ENCODE data around the gene NCK2.

The NCK2 gene

GRCh38 chr2:105744909-105745853 is at the start of gene NCK2:
Gene NCK2, plus strand, starts transcription at chr2:105744912. Its CDS starts 110,152 bp downstream, at chr2:105855064.
- in situ Hi-C loops (cut with MboI; ENCODE audit: low sequenced_read_pairs): no loop called here

DNA sequence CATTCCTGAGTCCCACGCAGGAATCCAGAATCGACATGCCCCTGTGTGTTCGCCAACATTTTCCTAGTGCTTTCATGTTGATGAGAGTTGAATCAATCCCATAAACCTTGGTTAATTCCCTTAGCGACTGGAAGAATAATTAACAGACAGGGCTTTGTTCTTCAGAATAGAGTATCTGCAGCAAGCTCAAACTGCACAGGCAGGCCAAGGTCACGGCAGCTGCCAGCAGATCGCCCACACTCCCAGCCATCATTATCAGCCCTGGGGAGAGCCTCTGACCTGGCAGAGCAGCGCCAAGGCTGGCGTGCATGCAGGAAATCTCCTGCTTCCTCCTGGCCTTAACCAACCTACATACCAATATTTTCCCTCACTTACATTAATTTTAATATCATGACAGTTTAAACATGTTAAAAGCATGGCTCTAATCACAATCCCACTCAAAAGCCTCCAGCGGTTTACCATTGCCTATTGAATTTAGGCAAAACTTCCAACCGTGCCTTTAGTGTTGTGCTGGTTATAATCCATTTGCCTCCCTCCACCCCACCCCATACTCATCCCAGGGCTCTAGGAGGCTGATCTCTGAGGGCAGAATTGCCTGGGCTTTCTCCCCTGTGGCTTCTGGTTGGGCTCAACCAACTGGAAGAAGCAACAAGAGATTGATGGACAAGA is 46.8 kb upstream of the NCK2 start:
- in situ Hi-C loops (cut with MboI; ENCODE audit: low sequenced_read_pairs): no loop called here

DNA sequence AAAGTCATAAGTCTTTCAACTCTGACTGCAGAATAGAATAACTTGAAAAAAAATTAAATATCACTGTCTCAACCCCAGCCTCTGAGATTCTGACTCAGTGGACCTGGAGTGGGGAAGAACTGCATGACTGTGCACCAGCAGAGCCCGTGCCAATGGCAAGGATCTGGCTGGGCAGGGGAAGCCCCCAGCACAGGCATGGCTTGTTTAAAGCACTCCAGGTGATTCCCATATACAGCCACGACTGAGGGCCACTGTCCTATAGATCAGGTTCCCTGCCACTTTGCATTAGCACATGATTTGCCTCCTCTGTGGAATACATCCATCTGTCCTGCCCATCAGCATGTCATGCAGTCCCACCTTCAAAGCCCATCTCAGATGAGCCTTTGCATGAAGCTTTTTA is 45.9 kb upstream of the NCK2 start:
- in situ Hi-C loops (cut with MboI; ENCODE audit: low sequenced_read_pairs): no loop called here

DNA sequence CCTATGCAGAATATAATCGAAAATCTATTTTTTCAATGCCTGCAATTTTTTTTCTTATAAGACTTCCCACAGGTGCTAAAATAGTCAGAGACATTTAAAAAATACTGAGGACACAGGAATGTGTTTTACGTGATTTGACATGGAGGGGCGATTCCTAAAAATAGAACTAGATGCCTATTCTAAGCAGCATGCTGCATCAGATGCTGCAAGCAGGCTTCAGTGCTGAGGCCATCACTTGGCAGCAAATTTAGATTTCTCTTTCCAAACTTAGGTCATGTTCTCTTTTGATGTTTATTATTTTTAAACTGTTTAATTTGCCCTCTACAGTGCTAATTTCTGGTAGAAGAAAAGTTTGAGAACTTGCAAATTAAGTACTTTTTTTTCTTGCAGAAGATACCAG is 43.7 kb upstream of the NCK2 start:
- in situ Hi-C loops (cut with MboI; ENCODE audit: low sequenced_read_pairs): no loop called here

DNA sequence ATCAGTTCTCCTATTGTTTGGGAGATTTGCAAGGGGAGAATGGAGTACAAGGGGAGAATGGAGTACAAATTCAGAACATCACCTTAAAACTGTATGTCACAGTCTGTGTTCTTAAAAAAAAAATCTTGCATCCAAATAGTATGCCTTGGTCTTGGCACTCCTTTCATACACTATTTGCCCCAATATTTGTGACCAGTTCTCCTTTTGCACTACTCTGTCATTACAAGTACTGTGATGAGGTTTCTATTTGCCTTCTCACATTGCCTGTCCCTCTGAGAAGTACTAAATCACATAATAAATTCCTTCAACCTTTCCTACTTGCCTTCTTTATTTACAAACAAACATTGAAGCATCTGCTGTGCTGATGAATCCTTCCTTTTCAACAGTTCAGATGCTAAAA is 36.0 kb upstream of the NCK2 start:
- in situ Hi-C loops (cut with MboI; ENCODE audit: low sequenced_read_pairs): no loop called here

GRCh38 chr2:105711394-105711793 is 33.3 kb upstream of the NCK2 start:
- in situ Hi-C loops (cut with MboI; ENCODE audit: low sequenced_read_pairs): no loop called here

DNA sequence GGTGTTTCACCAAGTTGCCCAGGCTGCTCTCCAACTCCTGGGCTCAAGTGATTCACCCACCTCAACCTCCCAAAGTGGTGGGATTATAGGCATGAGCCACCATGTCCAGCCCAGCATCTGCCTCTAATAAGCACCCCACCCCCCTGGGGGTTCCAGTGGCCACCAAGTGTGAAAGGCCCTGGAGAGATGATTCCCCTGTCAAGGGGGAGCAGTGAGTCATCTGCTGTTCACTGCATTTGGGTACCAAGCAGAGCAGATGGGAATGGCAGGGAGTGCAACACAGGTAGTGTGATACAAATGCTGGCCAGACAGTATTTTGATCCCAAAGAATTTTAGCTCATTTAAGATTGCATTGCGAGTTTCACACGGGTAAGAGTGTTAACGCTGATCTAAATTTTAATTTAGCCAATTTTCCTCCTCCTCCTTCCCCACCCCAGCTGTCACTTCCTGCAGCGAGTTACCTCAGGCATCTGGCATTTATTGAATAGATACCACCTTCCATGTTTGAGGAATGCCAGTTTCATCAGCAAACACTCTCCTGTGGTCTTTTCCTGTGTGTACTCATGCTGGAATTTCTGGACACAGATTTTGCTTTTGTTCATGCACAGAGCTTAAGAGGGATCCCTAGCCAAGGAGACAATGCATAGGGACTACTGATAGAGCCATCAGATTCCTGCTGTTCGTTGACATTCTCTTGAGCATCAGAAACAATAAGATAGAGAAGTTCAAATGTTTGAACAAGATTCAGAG is 32.4 kb upstream of the NCK2 start:
- in situ Hi-C loops (cut with MboI; ENCODE audit: low sequenced_read_pairs): no loop called here

GRCh38 chr2:105712981-105713596 is 31.6 kb upstream of the NCK2 start:
- in situ Hi-C loops (cut with MboI; ENCODE audit: low sequenced_read_pairs): no loop called here

DNA sequence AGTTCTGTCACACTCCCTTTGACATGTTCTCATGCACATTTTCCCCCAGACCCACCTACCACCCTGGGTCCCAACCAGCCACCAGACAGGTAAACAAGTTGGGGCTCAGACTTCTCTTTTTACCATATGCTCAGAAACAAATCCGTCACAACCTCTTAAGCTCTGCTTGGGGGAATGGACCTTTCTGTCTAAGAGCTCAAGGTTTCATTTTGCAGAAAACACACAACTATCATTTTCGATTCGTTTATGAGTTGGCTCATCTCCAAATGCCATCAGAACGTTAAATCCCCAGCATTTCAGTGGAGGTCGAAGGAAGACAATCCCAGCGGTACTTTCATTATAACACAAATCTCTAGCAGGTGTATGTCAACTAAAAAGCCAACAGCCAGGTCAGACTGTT is 30.6 kb upstream of the NCK2 start:
- in situ Hi-C loops (cut with MboI; ENCODE audit: low sequenced_read_pairs): no loop called here

DNA sequence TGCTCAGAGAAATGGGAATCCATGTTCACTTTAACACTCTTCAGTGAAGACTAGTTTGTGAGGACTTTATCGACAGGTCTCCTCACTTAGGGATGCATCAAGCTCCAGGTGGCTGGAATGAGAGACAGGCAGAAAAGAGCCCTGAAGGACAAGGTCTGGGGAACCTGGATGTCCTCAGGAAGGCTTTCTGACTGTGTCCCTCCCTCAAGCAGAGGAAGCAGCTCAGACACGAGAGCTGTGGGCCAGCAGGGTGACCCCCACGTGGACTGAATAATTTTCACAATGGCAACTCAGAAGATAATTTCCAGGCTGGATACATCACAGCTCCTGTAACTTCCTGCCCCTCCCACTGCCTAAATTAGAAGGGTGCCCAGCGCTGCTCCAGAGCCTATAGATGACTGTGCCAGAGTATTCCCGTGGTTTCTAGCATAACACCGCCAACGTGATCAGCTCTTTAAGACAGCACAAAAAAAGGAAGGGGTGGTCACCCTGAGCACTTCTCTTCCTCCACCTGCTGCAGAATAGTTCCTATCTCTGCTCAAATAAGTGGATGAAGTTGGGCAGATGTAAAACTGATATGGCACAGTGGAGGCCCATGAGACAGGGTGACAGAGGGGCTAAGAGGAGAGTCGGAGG is 25.7 kb upstream of the NCK2 start:
- in situ Hi-C loops (cut with MboI; ENCODE audit: low sequenced_read_pairs): no loop called here

DNA sequence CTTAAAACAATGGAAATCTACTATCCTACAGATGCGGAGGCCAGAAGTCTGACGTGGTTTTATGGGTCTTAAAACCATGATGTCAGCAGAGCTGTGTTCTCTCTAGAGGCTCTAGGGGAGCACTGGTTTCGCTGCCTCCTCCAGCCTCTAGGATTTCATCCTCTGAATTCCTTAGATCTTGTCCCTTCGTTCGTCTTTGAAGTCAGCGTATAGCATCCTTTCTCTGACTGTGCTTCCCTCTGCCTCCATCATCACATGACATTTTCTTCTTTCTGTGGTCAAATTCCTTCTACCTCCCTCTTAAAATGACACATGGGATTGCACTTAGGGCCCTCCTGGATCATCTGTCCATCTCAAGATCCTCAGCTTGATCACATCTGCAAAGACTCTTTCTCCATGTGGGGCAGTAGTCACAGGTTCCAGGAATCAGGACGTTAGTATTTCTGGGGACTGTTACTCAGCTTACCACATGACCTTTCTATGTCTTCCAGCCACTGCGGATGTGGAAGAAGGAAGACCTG is 22.7 kb upstream of the NCK2 start:
- in situ Hi-C loops (cut with MboI; ENCODE audit: low sequenced_read_pairs): no loop called here

DNA sequence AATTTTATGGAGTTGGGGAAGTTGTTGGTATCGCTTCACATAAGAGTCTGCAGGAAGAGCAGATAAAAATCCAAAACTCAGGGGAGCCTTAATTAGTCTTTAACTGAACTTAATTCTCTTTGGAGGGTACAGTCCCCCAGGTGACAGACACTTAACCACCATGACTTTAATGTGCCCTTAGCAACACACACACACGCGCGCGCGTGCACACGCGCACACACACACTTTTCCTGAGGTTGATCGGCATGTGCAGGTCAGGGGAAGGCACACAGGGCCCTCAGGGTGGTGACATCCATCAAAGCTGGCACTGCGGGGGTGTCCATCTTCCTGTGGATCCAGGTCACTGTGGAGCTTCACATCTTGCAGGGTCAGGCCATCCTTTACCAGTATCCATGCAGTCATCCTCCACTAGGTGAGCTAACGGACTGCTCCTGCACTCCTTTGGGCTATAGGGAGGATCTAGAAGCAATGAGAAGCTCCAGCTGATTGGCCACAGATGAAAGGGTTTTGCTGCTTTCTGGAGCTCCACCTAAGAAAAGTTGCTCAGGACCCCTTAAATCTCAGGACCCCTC is 21.9 kb upstream of the NCK2 start:
- in situ Hi-C loops (cut with MboI; ENCODE audit: low sequenced_read_pairs): no loop called here

- in situ Hi-C loops (cut with MboI; ENCODE audit: low sequenced_read_pairs): no loop called here
Observed at GRCh38 chr2:105723431-105723830, 21.3 kb upstream of the NCK2 start.

DNA sequence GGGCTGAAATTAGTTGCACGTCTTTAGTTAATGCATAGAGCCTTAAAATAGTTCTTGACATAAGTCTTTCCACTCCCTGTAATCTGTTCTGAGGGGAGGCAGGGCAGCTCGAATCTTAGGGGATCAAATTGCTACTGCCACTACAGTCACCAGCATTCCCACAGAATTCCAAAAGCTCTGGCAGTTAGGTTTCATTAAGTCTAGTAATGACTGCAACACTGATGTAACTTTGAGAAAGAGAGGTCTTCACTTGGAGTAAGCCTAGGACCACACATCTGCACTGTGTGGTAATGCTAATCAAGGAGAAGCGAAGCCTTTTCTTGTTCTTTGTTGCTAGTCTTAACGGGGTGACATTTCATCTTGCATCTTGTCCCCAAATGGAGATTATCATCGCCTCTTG is 19.3 kb upstream of the NCK2 start:
- in situ Hi-C loops (cut with MboI; ENCODE audit: low sequenced_read_pairs): no loop called here

DNA sequence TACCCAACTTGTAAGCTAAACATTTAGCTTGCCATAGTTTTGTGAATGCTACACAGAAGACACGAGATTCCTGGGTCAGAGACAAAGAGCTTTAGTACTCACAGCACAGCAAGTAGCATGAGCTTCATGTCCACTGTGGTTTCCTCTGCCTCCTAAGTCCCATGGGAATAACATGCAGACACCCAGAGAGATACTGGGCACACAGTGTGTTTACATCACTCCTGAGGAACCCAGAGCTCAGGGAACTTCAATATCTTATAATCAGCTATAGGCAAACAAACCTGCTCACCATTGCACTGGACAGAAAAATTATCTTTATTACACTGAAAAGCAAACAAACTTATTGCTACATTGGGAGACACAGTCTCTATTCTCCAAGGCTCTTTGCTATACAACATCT is 14.5 kb upstream of the NCK2 start:
- in situ Hi-C loops (cut with MboI; ENCODE audit: low sequenced_read_pairs): no loop called here

GRCh38 chr2:105731511-105731910 is 13.2 kb upstream of the NCK2 start:
- in situ Hi-C loops (cut with MboI; ENCODE audit: low sequenced_read_pairs): no loop called here

- in situ Hi-C loops (cut with MboI; ENCODE audit: low sequenced_read_pairs): no loop called here
Observed at GRCh38 chr2:105732101-105732500, 12.6 kb upstream of the NCK2 start.

DNA sequence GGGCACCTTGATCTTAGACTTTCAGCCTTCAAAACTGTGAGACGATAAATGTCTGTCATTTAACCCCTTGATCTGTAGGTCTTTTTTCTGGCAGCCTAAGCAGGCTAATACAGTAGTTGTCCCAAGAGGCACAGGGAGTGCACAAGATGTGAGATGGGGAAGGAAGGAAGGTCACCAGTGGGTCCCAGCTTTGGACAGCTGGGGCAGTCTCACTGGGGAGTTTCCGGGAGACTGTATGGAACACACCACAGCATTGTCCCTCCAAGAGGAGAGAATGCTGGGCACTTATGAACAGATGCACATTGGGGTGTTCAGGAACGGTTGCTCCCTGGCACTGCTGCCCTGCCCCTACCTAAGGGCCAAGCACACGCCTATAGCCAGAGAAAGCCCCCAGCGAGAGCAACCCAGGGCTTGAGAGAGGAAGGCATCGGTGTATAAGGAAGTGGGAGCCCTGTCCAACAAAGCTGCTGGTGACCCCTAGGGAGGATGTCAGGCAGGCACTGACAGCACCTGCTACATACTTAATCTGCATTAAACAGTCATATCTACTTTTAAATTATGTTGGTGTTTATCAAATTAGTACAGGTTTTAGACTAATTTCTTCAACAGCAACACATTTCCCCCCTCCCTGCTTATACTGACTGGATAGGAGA is 11.6 kb upstream of the NCK2 start:
- in situ Hi-C loops (cut with MboI; ENCODE audit: low sequenced_read_pairs): no loop called here

- in situ Hi-C loops (cut with MboI; ENCODE audit: low sequenced_read_pairs): no loop called here
Observed at GRCh38 chr2:105733875-105734274, 10.8 kb upstream of the NCK2 start.

All from HL-60/S4 treated with phorbol 12-myristate 13-acetate at 8.2 ng/mL for 4 days and 3 days (cell line).